ENCODE data around the gene CNTN5.

DNA sequence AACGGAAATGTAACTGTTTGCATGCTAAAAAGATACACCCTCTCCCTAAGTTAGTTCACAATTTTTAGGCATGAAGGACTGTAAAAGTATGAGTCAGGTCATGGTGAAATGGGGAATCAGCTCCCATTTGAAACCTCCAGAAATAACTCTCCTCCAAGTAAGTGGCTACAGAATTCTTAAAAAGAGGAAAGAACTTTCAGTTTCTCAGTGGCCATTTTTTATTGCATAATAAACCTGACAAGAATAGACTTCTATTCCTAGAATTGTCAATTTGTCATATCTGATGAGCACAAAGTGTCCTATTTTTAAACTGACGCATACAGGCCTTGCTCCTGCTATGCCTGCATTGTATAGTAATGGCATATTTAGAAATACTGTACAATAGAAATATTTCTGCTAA is 612.2 kb downstream of the CNTN5 start:
- TF ChIP-seq POLR2AphosphoS5 (IDR thresholded peaks at IDR 0.05) = no peak
- TF ChIP-seq EP300 (IDR thresholded peaks at IDR 0.05) = no peak
- no peak for TF ChIP-seq POLR2A (IDR thresholded peaks at IDR 0.05)

Data from upper lobe of left lung (tissue), 4 donors.